Glutamatergic neuron (in vitro differentiated cells): Measurements from ENCODE around the gene RREB1. TPM values are rescaled to one million over a fixed set of nuclear protein-coding genes. Genes with fewer than 3 reads are reported as not detected.

Source experiments
- DNase-seq: peaks from one replicate; pipeline ENCODE4 v3.0.0; 2022
- H3K27ac Mint-ChIP-seq: one replicate; pipeline ENCODE4 v1.8.0; 2020; ENCODE audit warnings: mild to moderate bottlenecking, mixed read lengths, inconsistent platforms; ENCODE audit not compliant: unreplicated experiment
- H3K27me3 Mint-ChIP-seq: one replicate; pipeline ENCODE4 v1.8.0; 2020; ENCODE audit warnings: mild to moderate bottlenecking, moderate library complexity, mixed read lengths, inconsistent platforms; ENCODE audit not compliant: unreplicated experiment
- H3K36me3 Mint-ChIP-seq: one replicate; pipeline ENCODE4 v1.8.0; 2020; ENCODE audit warnings: mild to moderate bottlenecking, mixed read lengths, inconsistent platforms; ENCODE audit not compliant: unreplicated experiment
- H3K4me1 Mint-ChIP-seq: one replicate; pipeline ENCODE4 v1.8.0; 2020; ENCODE audit warnings: mild to moderate bottlenecking, low read depth, mixed read lengths, inconsistent platforms; ENCODE audit not compliant: unreplicated experiment
- H3K4me3 Mint-ChIP-seq: one replicate; pipeline ENCODE4 v1.8.0; 2020; ENCODE audit warnings: mild to moderate bottlenecking, mixed read lengths, inconsistent platforms; ENCODE audit not compliant: unreplicated experiment
- H3K9me3 Mint-ChIP-seq: one replicate; pipeline ENCODE4 v1.8.0; 2020; ENCODE audit warnings: mild to moderate bottlenecking, moderate library complexity, mixed read lengths, inconsistent platforms; ENCODE audit not compliant: unreplicated experiment
- CTCF ChIP-seq: fragments of 200-600 bp; sonication (generic); IDR thresholded peaks from one replicate; pipeline ENCODE4 v1.5.0; 2021; ENCODE audit not compliant: partially characterized antibody, unreplicated experiment
- total RNA-seq: library from RNA; stranded (reverse); fragmentation: NEBNext Ultra II Directional; extraction: Animal tissue kit (Norgen Biotek cat#: 25700); gene quantifications from one replicate; pipeline ENCODE4 v1.2.1, GENCODE V29; 2021; ENCODE audit not compliant: unreplicated experiment

Gene RREB1
- total RNA-seq, 1 donor from 2014 or later, result 3.4 TPM

- H3K36me3 Mint-ChIP-seq, result no peaks in the 10 kb centered on the region
- no peak for TF ChIP-seq CTCF
- H3K4me1 Mint-ChIP-seq, result peaks cover 10% of the 10 kb centered on the region
- no peak overlapping the region for H3K4me3 Mint-ChIP-seq
- no peaks in the 10 kb centered on the region for H3K27me3 Mint-ChIP-seq
- H3K27ac Mint-ChIP-seq, result no peak overlapping the region
- DNase-seq, result no peak
- H3K9me3 Mint-ChIP-seq, result no peaks in the 10 kb centered on the region
These were observed 88.2 kb downstream of the RREB1 start for GRCh38 chr6:7196019-7196402.

GRCh38 chr6:7196685-7197283 is 89.0 kb downstream of the RREB1 start:
- Mint-ChIP-seq H3K36me3 (no peaks in the 10 kb centered on the region), H3K27ac (no peak overlapping the region), H3K4me3 (no peak overlapping the region), H3K9me3 (no peaks in the 10 kb centered on the region), H3K4me1 (peaks cover 10% of the 10 kb centered on the region), H3K27me3 (no peaks in the 10 kb centered on the region)
- DNase-seq, result no peak
- TF ChIP-seq CTCF, result no peak

GRCh38 chr6:7197747-7198146 is 90.0 kb downstream of the RREB1 start:
- Mint-ChIP-seq H3K27ac (no peak overlapping the region), H3K4me1 (peaks cover 10% of the 10 kb centered on the region), H3K27me3 (no peaks in the 10 kb centered on the region), H3K36me3 (no peaks in the 10 kb centered on the region), H3K4me3 (no peak overlapping the region), H3K9me3 (no peaks in the 10 kb centered on the region)
- DNase-seq, result no peak
- no peak for TF ChIP-seq CTCF

- TF ChIP-seq CTCF, result no peak
- Mint-ChIP-seq H3K4me3 (no peak overlapping the region), H3K9me3 (no peaks in the 10 kb centered on the region), H3K36me3 (no peaks in the 10 kb centered on the region), H3K27ac (no peak overlapping the region), H3K27me3 (no peaks in the 10 kb centered on the region), H3K4me1 (peaks cover 5% of the 10 kb centered on the region)
- no peak for DNase-seq
These were observed 91.4 kb downstream of the RREB1 start for GRCh38 chr6:7198833-7199800.
